Stimulated activated memory B cell treated with anti-CD40 and anti-IgM and Interleukin-4, amounts not matched to agents 10 μg/mL and 1 μg/mL and 100 μg/mL, for 72 hours (primary cell): ENCODE data around the gene ANKRD10.

Experiments used
- ATAC-seq: fragments of 150-1000 bp; cut with Tn5 transposase; 2 replicates; pipeline ENCODE4 v1.10.0; 2021
- H3K27ac Mint-ChIP-seq: one replicate; pipeline ENCODE4 v1.8.0; 2022; ENCODE audit warnings: mild to moderate bottlenecking, mixed read lengths
- H3K27me3 Mint-ChIP-seq: one replicate; pipeline ENCODE4 v1.8.0; 2022; ENCODE audit warnings: mixed read lengths
- H3K36me3 Mint-ChIP-seq: one replicate; pipeline ENCODE4 v1.8.0; 2022; ENCODE audit warnings: mixed read lengths
- H3K4me1 Mint-ChIP-seq: one replicate; pipeline ENCODE4 v1.8.0; 2022; ENCODE audit warnings: mixed read lengths
- H3K4me3 Mint-ChIP-seq: one replicate; pipeline ENCODE4 v1.8.0; 2022; ENCODE audit warnings: mild to moderate bottlenecking, moderate library complexity, mixed read lengths
- H3K9me3 Mint-ChIP-seq: one replicate; pipeline ENCODE4 v1.8.0; 2022; ENCODE audit warnings: mixed read lengths

The ANKRD10 gene

DNA sequence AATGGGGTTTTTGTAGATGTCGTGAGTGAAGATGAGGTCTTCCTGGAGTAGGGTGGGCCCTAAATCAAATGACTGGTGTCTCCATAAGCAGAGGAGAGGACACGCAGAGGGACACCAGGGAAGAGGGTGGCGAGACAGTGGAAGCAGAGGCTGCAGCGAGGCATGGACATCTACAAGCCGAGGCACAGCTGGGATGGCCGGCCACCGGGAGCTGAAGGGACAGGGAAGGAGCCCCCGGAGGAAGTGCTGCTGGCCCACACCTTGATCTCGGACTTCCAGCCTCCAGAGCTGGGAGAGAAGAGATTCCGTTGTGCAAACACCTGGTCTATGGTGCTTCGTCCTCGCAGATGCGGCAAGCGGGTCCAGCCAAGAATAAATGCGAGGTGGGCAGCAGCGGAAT, 84.5 kb downstream of the ANKRD10 start:
- H3K9me3 Mint-ChIP-seq, result no peaks in the 10 kb centered on the region
- no peak overlapping the region for H3K4me3 Mint-ChIP-seq
- H3K4me1 Mint-ChIP-seq, result no peaks in the 10 kb centered on the region
- no peak for ATAC-seq
- H3K27me3 Mint-ChIP-seq, result peaks cover 32% of the 10 kb centered on the region
- H3K36me3 Mint-ChIP-seq, result no peaks in the 10 kb centered on the region
- no peak overlapping the region for H3K27ac Mint-ChIP-seq

DNA sequence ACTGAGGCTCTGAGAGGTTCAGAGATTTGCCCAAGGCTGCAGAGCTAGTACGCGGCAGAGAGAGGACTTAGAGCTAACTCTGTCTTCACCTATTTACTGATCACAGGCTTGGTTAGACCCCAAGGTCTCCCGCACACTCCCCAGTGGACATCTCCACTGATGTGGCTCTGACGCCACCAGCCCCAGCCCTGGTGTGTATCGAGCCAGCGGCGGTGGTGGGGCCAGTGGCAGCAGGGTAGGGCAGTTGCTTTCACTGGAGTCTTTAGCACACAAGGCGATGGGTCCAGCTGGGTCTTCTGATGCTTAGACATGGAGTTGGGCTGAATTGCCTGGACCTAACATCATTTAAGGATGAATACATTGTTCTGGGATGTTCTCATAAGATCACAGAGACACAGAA, 85.4 kb downstream of the ANKRD10 start:
- Mint-ChIP-seq H3K4me1 (no peaks in the 10 kb centered on the region), H3K27ac (no peak overlapping the region), H3K27me3 (peaks cover 32% of the 10 kb centered on the region), H3K9me3 (no peaks in the 10 kb centered on the region), H3K4me3 (no peak overlapping the region), H3K36me3 (no peaks in the 10 kb centered on the region)
- ATAC-seq, result no peak

DNA sequence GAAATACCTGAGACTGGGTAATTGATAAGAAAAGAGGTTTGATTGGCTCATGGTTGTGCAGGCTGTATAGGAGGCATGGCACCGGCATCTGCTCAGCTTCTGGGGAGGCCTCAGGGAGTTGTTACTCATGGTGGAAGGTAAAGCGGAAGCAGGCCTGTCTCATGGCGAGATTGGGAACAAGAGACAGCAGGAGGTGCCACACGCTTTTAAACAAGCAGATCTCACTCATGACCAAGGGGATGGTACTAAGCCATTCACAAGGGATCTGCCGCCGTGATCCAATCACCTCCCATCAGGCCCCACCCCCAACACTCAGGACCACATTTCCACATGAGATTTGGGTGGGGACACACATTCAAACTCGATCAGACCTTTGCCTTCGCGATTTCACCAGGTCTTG, 86.2 kb downstream of the ANKRD10 start:
- Mint-ChIP-seq H3K27me3 (peaks cover 32% of the 10 kb centered on the region), H3K36me3 (no peaks in the 10 kb centered on the region), H3K9me3 (no peaks in the 10 kb centered on the region), H3K4me3 (no peak overlapping the region), H3K27ac (no peak overlapping the region), H3K4me1 (no peaks in the 10 kb centered on the region)
- no peak for ATAC-seq
